A673 (cell line): Measurements from ENCODE around the gene DENND2D.

Experiments
- EZH2 ChIP-seq: fragments of 200-600 bp; sonication (generic); IDR thresholded peaks from 2 replicates; pipeline ENCODE4 v1.6.1; 2017; ENCODE audit warnings: borderline replicate concordance, low read depth, mild to moderate bottlenecking, mixed read lengths, antibody characterized with exemption, low read length; ENCODE audit not compliant: poor library complexity, severe bottlenecking
- TF ChIP-seq, protein P1 (sequence below): fragments of 300-800, 200-600 bp; sonication (generic); conservative IDR thresholded peaks from 2 replicates; pipeline ENCODE4 v1.5.1; 2017; ENCODE audit warnings: low read depth, mild to moderate bottlenecking, antibody characterized with exemption, low read length, moderate library complexity, mixed read lengths

DNA sequence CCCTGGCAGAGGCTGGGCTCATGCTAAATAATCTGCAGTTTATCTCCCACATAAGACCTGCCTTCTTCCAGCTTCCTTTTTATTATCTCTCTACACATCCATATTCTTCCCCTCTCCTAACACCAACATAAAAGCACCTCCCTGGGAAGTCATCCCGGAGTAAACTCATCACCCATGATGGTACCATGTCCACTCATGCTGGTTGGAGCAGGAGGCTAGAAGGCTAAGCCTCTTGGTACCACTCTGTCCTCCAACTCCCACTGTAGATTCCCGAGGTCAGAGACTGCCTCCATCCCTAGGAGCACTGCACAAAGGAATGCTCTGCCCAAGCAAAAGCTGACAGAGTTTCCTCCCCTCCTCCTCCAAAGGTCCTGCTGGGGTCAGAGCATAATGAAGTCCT lies 4.2 kb downstream of the DENND2D start:
- TF ChIP-seq EZH2: no peak
- TF ChIP-seq, protein P1, sequence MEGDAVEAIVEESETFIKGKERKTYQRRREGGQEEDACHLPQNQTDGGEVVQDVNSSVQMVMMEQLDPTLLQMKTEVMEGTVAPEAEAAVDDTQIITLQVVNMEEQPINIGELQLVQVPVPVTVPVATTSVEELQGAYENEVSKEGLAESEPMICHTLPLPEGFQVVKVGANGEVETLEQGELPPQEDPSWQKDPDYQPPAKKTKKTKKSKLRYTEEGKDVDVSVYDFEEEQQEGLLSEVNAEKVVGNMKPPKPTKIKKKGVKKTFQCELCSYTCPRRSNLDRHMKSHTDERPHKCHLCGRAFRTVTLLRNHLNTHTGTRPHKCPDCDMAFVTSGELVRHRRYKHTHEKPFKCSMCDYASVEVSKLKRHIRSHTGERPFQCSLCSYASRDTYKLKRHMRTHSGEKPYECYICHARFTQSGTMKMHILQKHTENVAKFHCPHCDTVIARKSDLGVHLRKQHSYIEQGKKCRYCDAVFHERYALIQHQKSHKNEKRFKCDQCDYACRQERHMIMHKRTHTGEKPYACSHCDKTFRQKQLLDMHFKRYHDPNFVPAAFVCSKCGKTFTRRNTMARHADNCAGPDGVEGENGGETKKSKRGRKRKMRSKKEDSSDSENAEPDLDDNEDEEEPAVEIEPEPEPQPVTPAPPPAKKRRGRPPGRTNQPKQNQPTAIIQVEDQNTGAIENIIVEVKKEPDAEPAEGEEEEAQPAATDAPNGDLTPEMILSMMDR: no peak
